NB4 (cell line): ENCODE measurements around the gene RFX2.

Experiments
- MYC ChIP-seq: IDR thresholded peaks from 2 replicates; pipeline ENCODE4 v1.6.1; 2011; ENCODE audit warnings: low read depth, low read length
- POLR2A ChIP-seq: IDR thresholded peaks from 2 replicates; pipeline ENCODE4 v1.6.1; 2011; ENCODE audit warnings: mild to moderate bottlenecking; ENCODE audit not compliant: insufficient read length; ENCODE audit errors: extremely low read depth
- TF ChIP-seq, protein P1 (sequence below): IDR thresholded peaks from one replicate; pipeline ENCODE4 v1.5.1; 2012; ENCODE audit warnings: low read depth, low read length
- TF ChIP-seq, protein P2 (sequence below): IDR thresholded peaks from 2 replicates; pipeline ENCODE4 v1.6.1; 2011; ENCODE audit warnings: low read depth, low read length

DNA sequence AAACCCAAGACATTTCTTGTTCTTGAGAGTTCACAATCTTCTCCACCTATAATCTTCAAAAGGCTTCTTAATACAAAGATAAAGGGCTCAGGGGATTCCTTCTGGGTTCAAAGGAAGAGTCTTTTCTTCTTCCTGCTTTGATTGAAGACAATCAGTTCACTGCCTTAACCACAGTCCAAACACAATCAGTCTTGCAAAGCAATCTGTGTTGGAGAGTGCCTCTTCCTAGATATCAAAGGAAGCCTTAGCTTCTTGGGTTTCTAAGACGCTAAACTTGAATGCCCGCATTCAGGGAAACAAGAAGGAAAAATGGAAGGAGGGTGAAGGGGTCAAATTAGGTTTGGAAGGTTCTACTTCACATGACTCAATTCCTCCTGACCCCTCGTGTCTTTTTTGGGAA lies 159.6 kb downstream of the RFX2 start:
- TF ChIP-seq, protein P1, sequence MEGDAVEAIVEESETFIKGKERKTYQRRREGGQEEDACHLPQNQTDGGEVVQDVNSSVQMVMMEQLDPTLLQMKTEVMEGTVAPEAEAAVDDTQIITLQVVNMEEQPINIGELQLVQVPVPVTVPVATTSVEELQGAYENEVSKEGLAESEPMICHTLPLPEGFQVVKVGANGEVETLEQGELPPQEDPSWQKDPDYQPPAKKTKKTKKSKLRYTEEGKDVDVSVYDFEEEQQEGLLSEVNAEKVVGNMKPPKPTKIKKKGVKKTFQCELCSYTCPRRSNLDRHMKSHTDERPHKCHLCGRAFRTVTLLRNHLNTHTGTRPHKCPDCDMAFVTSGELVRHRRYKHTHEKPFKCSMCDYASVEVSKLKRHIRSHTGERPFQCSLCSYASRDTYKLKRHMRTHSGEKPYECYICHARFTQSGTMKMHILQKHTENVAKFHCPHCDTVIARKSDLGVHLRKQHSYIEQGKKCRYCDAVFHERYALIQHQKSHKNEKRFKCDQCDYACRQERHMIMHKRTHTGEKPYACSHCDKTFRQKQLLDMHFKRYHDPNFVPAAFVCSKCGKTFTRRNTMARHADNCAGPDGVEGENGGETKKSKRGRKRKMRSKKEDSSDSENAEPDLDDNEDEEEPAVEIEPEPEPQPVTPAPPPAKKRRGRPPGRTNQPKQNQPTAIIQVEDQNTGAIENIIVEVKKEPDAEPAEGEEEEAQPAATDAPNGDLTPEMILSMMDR = no peak
- TF ChIP-seq POLR2A (no peak), MYC (no peak)
- TF ChIP-seq, protein P2, sequence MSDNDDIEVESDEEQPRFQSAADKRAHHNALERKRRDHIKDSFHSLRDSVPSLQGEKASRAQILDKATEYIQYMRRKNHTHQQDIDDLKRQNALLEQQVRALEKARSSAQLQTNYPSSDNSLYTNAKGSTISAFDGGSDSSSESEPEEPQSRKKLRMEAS = no peak
